ENCODE data around the gene SMC4. TPM values are rescaled to one million over a fixed set of nuclear protein-coding genes. Genes with fewer than 3 reads are reported as not detected.

SMC4 gene
- total and polyA plus RNA-seq, 2 of the 8 experiments (the other 6 are each of a cell fraction or from before 2014, with no cell fraction given) = 26.6 to 118 TPM

DNA sequence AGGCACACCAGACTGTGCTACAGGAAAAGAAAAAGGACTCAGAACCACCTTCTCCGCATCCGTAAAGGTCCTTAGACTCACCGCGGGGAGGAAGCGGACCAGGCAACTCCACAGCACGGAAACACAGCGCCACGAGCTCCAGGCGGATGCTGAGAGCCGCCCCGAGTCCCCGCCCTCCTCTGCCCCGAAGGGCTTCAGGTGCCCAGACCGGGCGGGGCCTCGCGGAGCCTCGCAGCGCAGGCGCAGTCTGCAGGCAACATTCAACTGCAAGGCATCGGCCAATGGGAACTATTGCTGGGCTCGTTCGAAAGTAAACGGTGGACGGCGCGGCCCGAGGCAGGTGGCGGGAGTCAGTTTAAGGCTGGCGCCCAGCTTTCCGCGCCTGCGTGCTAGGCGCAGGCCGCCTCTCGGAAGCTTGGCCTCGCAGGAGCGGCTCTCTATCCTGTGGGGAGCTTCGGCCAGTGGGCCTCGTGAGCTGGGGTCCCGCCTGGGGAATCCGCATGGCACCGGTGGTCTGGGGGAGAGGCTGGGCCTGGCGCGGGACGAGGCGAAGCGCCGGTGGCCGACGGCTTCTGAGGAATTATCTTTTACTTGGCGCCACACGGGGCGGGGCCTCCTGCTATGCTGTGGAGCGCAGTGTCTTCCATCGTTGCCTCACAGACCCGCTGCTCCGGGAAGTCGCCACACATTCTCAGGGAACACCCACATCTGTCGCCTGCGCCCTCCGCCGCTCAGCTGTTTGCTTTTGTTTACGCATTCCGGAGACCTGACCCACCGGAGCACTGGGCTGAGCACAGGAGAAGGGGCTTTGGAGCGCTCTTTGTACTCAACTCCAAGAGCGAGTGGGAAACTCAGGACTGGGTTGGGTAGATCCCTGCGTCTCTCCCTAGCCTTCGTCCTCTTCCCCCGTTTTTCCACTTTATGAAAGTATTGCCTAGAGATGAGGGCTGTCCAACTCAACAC, 50.5 kb downstream of the SMC4 start, which contains the start of gene TRIM59 (continued):
- TF ChIP-seq JUND (IDR thresholded peaks at IDR 0.05; ENCODE audit: low read length) = no peak
